HG03159 (cell line): ENCODE data around the gene FBXW12.

Source experiments
- ATAC-seq: cut with Tn5 transposase; IDR thresholded peaks from one replicate; pipeline ENCODE4 v1.9.1; 2021; ENCODE audit warnings: mild to moderate bottlenecking, moderate library complexity; ENCODE audit not compliant: unreplicated experiment

The FBXW12 gene

DNA sequence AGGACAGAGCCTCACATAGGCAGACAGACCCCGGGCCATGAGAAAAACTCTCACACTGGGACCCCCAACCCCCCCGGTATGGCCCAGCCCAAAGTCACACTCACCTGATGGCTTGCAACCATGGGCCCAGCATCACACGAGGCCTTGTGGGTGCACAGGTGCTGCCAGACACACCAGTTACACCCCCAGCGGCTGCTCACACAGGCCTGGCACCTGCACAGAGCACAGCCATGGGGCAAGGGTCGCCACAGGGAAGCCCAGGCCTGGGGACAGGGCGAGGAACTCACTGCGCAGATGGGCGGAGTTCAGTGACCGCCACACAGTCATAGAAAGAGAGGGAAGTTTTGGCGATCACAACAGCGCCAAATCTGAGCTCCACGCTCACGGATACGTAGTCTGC lies 48.5 kb downstream of the FBXW12 start:
- no peak for ATAC-seq

DNA sequence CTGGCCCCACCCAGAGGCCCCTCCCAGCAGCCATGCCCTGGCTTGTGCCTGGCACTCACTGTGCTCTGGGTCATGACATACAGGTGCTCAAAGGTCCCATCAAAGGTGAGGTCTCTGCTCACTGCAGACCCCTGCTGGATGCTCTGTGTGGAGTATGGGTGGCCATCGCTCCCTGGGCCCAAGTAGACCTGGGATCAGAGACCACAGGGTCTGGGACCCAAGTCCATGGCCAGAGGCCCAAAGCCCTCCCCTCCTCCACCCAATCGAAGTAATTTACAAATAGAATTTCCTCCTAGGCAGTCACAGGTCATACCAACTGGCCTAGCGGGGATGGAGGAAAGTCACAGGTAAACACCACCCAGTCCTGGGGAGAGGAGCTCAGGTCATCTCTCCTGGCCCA lies 50.3 kb downstream of the FBXW12 start:
- no peak for ATAC-seq

DNA sequence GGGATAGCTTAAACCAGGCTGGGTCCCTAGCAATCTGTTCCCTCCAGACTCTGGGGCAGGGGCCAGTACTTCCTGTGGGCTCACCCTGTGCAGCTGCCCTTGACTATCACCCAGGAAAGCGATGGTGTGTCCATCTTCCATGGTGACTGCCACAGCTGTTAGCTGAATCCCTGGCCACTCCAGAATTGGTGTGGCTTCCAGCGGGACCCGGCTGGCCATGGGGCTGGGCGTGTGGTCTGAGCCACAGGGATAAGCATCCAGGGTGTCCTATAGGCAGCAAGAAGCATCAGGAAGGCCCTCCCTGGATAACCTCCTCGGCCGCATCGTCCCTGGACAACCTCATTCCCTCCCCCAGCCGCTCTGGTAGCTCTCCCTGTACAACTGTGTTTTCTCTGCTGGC lies 50.7 kb downstream of the FBXW12 start:
- no peak for ATAC-seq

DNA sequence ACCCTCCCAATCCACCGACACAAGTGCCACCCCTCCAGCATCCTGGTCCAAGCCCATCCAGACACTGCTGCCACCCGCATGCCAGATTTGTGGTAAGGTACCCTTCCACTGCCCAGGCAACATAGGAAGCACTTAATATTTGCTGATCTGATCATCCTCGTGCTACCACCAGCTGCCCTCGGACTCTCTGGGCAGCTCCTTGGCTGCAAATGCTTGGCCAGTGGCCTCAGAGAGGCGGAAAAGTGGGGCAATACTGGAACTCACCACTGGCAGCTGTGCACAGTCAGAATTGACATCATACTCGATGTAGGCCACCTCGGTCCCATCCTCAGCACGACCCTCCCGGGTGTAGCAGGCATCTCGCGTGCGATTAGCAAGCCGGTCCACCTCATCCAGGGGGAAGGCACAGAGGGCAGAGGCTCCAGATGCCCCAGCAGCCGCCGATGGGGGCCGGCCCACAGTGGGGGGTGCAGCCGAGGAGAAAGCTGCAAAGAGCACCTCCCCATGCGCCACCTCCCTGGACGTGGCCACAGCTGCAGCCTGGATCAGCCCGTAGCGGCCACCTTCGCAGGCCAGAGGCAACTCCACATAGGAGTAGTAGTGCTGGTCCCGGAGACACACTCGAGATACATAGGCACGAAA lies 51.3 kb downstream of the FBXW12 start:
- ATAC-seq, result no peak

DNA sequence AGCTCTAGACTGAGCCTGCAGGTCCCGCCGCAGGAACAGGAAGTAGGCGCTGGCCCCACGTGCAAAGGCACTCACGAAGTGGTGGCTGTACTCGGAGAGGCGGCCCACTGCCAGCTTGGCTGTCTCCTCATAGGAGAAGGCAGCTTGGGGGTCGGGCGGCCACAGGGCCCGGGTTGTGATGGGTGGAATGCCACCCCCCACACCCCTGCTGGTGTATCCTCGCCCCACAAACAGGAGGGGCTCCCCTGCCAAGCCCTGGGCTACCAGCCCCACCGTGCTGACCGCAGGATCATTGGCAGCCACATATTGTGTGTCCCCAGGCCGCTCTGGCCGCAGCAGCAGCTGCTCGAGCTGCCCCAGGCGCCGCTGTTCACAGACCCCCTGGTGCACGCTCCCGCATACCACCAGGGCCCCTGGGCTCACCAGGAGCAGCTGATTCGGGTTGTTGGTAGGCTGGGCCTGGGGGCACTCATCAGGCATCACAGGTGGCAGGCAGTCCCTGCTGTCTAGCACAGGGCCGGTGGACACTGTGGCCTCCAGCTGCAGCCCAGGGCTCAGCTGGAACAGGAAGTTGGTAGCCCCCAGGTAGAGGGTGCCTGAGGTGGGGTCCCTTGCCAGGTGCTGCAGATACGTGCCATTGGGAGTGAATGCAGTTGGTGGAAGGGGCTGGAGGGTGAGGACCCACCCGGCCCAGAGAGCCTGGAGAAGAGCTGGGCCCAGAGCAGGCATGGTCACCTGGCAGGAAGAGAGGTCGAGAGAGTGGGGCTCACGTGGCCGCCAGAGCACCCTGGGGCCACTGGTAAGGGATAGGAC lies 52.1 kb downstream of the FBXW12 start:
- ATAC-seq, result no peak

DNA sequence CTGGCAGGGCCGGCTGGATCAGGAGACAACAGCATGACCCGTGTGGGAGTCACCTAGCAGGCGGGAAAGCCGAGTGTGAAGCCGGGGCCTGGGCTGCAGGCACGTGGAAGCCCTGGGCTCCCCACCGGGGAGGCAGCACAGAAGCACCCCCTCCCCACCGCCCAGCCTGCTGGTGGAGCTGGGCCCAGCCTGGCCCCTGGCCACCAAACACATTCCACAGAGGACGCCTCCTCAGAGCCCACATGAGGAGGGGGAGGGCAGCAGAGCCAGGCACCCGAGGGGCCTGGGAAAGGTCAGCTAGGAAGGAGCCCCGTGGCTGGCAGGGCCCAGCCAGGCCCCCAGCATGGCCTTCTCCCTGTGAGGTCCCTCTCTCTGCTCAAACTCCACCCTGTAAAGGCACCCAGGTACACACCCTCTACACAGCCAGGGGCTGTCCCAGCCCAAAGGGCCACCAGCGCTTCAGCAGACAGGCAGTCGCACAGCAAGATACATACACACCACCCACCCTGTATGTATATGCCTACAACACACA lies 53.3 kb downstream of the FBXW12 start:
- ATAC-seq, result no peak

DNA sequence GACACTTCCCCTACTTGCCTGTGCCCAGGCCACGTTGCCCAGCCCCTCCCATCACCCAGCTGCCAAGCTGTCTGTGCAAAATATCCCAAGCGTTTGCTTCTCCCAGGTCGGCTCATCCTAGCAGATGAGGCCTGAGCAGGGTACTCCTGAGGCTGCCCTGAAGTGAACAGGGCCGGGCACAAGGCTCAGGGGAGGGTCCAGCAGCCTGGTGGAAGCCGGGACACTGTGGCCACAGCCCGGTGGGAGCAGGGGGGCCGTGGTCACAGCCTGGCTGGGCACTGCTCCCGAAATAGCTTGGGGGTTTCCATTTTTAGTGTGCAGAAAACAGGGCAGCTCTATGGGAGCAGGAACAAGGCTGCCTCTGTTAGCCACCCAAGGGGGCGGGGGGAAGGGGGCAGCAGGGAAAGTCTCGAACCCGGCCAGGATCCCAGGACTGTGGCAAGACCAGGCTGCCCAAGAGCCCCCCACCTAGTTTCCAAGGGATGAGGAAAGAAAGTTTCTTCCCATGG lies 54.4 kb downstream of the FBXW12 start:
- no peak for ATAC-seq

DNA sequence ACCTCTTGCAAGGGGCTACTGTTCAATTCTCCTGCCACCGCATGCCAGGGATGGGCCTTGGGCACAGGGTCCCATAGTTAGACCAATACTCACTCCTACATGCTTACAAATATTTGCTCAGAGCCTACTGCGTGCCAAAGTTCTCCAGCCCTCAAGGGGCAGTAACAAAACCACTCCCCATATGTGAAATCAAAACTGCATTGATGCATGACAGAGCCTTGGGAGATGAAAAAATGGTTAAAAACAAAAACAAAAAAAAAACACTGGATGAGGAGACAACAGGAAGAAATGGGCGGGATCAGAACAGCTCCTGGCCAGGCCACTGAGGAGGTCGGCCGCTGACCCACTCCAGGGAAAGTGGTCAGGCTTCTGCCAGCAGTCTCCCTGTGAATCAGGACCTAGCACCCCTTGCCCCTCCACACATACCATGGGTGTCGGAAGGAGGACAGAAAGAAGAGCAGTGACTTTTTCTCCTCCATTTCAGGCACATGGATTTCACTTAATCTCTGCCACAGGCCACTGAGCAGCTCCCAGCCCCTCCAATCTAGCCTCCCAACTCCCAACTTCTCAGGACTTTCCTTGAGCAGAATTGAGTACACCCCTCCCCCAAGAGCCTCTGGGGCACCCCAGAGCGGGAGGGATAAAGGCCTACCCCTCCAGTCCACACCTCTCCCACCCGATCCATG lies 55.1 kb downstream of the FBXW12 start:
- no peak for ATAC-seq

DNA sequence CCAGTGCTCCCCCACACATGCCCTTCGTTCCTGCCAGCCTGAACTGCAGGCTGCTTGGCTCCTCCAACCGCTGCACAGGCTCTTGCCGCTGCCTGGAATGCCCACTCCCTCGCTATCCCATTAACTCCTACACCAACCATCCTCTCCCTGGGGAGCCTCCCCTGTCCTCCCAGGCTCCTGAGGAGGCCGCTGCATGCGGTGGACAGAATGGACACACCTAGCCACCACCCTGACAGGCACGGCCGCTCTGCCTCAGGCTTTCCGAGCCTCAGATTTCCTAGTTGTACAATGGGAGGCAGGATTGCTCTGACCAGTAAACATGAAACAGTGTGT lies 55.6 kb downstream of the FBXW12 start:
- no peak for ATAC-seq

DNA sequence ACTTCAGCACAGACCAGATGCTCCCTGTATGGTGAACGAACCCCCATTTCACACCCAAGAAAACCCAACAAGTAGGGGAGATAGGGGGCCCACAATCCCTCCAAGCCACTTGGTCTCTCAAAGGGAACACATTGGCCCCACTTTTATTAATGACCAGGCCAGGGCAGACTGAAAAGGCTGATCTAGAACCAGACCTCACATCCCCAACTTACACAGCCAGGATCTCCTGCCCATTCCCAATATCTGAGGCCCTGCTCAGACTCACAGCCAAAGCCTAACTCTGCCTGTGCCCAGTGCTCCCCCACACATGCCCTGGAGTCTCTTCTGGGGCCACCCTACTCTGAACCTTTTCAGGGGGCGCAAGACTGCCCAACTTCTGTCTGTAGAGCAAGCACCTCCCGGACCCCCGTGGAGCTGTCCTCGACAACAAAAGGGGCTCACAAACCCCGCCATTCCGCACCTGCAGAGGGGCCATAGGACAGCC lies 56.1 kb downstream of the FBXW12 start:
- no peak for ATAC-seq

DNA sequence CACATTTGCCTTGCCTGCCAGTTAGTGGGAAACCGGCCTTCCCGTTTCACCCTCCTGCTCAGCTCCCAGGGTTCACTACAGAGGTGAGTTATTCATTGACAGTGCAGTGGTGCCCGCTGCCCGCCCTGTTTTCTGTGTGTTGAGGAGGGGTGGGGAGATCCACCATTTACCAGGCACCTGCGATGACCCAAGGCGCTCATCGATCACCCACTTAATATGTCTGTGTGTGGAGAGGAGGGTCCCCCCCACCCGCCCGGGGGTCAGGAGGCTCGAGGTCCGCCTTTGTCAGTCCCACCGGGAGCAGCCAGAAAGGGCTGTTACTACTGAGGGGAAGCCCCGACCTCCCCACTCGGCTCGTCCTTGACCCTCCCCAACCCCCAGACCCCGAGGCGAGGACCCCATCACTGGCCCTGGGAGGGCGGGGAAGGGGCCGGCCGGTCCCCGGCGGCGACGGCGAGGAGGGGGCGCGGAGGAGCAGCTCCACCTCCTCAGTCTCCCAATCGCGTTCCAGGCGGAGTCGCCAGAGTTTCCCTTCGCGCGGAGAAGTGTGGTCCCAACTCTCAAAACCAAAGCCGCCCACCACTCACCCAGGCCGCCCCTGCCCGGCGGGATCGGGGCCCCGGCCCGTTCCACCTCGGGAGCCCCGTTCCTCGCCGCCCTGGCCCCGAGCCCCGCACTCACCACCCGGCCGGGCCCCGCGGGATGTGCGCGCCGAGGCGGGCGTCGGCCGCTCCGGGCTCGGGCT lies 56.7 kb downstream of the FBXW12 start:
- ATAC-seq, result peak; percentile 31

DNA sequence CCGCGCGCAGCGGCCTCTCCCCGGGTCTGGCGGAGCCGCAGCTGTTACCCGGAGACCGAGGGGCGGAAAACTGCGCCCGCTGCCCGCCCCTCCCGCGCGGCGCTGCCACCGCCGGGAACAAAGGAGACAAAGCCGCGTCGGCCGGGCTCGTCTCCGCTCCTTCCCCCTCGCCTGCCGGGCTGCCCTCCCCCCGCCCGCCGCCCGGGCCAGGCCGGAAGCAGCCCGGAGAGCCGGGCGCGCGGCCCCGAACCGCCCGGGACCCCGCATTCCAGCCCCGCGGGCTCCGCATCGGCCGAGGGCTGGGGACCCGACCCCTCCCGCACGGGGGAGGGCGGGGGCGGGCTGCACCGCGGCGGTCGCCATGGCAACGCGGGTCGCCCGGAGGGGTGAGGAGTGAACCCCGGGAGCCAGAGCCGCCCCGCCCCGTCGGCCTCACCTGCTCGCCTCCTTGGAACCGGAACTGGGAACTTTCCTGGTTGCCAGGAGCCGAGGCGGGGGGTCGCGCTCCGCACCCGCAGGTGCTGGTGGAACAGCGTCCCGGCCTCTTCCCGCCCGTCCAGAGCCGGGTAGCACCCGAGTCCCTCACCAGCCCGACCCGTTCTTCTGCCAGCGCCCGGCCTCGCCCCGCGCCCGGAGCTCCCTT lies 57.4 kb downstream of the FBXW12 start:
- ATAC-seq, result peak; percentile 45

DNA sequence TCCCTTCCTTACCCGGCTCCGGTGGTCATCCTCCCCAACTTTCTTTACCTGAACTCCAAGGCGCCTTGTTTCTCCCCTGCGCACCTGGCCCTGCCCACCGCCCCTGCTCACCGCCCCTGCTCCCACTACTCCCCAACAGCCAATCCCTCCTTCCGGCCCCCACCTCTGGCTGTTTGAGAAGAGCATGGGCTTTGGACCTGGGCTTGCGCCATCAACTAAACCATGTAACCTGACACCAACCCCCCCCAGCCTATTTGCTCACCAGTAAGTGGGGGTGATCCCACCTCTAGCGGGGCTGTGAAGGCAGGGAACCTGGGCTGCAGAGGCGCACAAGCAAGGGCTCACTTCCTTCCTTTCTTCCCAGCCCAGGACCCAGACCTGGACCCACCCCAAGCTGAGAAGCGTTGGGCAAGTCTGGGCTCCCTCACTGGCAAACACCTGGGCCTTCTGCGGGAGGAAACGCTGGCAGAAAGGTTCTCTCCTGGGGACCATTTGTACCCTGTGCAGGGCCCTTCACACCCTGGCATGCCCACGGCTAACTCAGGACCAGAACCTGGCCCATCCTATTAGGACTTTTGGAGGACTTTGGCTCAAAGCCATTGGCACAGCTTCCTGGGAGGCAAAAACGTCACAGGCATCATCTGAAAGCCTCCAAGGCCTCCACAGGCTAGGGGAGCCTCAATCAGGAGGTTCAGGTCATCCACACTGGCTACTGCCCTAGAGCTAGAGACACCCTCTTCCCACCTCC lies 58.1 kb downstream of the FBXW12 start, which contains the start of gene PLXNB1:
TSS of gene PLXNB1 (minus strand) at position 127 of the 748 bp plus-strand sequence. CDS start 5,475 bp downstream, outside the sequence.
- no peak for ATAC-seq

DNA sequence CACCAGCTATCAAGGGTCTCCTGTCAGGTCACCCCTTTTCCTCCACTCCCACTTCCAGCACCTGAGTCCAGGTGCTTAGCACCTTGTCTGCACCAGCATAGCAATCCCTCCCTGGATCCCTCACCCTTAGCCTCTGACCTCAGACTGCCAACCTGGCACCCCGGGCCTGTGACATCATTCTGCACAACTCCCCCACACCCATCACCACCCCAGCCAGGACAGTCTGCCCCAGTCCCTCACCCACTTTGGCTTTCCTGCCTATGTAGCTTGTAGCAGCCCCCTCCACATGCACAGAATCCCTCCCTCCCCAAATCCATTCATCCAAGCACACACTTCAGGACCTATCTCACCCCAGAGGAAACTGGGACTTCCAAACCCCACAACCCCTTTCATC lies 58.7 kb downstream of the FBXW12 start:
- no peak for ATAC-seq

DNA sequence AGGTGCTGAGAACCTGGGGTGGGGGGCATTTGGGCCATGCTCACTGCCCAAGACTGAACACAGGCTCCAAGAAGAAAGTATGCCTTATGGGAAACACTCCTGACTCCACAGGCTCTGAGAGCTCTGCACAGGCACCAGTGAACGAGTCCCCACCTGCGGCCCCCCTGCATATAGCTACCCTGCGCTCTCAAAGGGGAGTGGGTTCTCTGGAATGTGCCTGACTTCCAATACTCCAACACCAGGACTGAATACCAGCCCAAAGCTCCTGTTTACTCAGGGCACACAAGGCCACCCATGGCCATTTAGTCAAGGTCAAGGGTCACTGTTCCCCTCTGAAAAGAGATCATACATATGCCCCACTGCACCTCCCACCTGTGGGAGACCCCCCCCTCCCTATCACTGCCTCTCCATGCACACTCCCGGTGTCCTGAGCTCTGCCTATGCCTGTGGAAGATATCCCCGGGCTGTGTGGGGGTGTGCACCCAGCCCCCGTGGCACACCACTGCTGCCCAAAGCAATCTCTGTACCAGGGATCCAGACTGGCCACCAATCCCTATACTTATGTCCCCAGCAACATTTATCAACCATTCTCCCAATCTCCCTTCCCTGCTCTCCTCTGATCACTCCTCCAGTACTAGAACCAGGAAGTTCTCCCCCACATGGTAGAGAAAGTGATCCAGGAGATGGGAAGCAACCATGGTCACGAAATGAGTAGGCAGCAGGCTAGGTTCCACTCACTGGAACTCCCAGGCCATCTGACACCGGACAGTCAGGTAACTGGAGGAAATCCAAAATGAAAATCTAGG lies 59.4 kb downstream of the FBXW12 start:
- ATAC-seq, result no peak

DNA sequence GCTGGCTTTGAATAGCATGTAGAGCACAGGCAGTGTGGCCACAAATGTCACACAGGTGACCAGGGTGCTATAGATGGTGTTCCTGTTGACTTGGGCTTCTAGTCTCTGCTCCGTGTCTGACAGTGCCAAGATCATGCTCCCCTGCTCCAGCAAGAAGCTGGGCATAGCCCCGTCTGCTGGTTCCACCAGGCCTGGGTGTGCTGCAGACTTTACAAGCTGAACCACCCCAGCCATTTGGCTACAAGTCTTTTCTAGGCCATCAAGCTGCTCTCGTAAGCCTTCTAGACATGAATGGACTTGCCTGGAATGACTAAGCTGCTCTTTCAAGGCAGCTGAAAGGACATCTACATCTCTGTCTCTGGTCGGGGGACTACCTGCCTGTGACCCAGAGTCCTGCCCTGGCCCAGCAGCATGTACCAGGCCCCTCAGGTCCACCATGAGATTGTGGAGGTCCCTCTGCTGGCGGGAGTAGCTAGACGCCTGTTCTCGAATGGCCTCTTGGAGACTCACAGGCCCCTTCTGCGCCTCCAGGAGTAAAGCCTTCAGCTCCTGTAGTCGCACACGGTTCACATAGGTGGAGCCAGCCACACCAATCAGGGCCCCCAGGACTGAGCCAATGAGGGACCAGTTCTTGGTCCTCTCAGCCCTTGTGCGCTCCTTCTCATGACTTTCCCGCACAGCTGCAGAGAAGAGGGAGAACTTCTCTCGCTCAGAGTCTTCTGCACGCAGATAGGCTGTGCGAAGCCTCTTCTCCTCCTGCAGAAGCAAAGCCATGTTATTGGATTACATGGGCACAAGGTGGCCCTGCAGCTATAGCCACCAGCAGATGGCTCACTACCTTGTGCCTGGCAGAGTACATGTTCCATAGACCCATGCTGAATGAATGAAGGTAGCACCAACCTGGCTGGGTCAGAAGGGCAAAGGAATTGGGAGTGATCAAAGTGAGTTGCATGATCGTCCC lies 60.7 kb downstream of the FBXW12 start:
- no peak for ATAC-seq

DNA sequence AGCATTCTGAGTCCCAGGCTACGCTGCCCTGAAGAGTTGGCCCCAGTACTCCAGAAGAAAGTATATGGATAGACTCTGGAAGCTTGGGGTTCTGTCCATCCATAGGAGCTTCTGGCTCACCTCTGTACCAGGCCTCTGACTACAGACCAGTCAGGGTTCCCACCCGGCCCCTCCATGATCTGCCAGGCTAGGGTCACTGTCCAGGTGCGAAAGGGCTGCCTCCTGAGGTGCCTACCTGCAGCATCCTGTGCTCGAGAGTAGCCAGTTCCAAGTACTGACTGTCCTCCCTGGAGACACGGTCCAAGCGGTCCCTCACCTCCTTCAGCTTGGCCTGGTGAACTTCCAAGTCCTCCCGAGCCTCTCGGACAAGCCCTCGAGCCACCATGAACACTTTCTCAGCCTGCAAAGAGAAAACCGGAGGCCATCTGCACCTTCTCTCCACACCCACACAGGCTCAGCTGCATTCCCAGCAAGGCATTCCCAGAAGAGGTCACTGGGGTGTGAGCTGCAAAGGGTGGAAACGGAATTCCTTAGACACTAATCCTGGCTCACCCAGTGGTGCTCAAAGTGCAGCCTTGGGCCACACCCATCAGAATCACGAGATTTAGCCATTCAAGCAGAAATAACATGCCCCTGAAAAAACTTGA lies 61.6 kb downstream of the FBXW12 start:
- no peak for ATAC-seq
